IPS-15b (cell line): Measurements from ENCODE around the gene RAB1A.

ENCODE experiments used
- H3K27me3 ChIP-seq: one replicate; pipeline ENCODE4 v1.6.1; 2013; ENCODE audit warnings: low read length; ENCODE audit not compliant: control insufficient read depth, insufficient read depth
- H3K36me3 ChIP-seq: one replicate; pipeline ENCODE4 v1.6.1; 2013; ENCODE audit warnings: low read length; ENCODE audit not compliant: control insufficient read depth, insufficient read depth
- H3K4me1 ChIP-seq: one replicate; pipeline ENCODE4 v1.6.1; 2013; ENCODE audit warnings: mild to moderate bottlenecking, low read length; ENCODE audit not compliant: control insufficient read depth, insufficient read depth
- H3K4me3 ChIP-seq: one replicate; pipeline ENCODE4 v1.5.1; 2013; ENCODE audit warnings: low read depth, low read length
- H3K9ac ChIP-seq: one replicate; pipeline ENCODE4 v1.6.1; 2013; ENCODE audit warnings: low read depth, mild to moderate bottlenecking, low read length
- H3K9me3 ChIP-seq: one replicate; pipeline ENCODE4 v1.6.1; 2013; ENCODE audit warnings: mild to moderate bottlenecking, low read length; ENCODE audit not compliant: control insufficient read depth, insufficient read depth

RAB1A gene

DNA sequence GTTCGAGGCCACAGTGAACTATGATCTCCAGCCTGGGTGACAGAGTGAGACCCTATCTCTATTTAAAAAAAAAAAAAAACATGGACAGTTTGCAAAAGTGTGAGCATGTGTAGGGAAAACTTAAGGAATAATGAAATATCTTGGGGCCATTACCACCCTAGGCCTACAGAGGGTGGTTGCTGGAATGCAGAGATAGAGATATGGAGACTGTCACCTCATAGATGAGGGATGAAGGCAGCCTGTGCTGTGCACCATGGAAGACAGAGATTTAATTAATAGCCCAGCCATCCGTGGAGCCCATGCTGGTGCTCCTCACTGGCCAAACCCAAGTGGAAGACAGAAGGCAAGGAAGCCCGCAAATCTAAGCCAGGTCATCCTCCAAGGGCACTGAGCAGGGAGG, 90.3 kb downstream of the RAB1A start:
- no peak overlapping the region for H3K9ac ChIP-seq
- no peaks in the 10 kb centered on the region for H3K4me1 ChIP-seq
- H3K36me3 ChIP-seq, result peaks cover 13% of the 10 kb centered on the region
- H3K4me3 ChIP-seq, result no peak overlapping the region
- peaks cover 8% of the 10 kb centered on the region for H3K9me3 ChIP-seq
- no peaks in the 10 kb centered on the region for H3K27me3 ChIP-seq

DNA sequence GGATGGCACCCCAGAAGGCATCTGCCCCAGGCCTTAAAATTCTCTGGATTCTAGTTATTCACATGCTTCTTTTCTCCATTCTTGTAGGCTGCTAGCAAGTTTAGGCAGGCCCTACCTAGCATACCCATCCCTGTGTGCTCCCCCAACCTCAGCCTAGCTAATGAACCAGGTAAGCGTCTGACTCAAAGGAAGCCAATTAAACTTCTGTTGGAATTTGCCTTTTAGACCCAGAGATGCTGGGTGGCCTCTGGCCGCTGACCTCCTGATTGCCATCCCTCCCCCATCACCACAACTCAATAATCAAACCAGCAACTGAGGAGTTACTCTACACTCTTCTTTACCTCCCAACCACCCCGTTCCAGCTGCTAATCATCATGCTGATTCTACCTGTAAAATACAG, 92.7 kb downstream of the RAB1A start:
- Histone ChIP-seq H3K9ac (no peak overlapping the region), H3K9me3 (no peaks in the 10 kb centered on the region), H3K27me3 (no peaks in the 10 kb centered on the region)

More for the DNA sequence above, 92.7 kb downstream of the RAB1A start:
- Histone ChIP-seq H3K4me1 (peaks cover 3% of the 10 kb centered on the region), H3K4me3 (no peak overlapping the region), H3K36me3 (peaks cover 5% of the 10 kb centered on the region)
